Cardiac septum (tissue), 1 donor: ENCODE measurements around the gene CENPF. TPM values are rescaled to one million over a fixed set of nuclear protein-coding genes. Genes with fewer than 3 reads are reported as not detected.
"Not testable (repeated sequence)": the region's sequence is repeated elsewhere in the genome, so short reads cannot be mapped to it uniquely, and the experiment has no call there.

ENCODE experiments used
- DNase-seq: peaks from one replicate; pipeline ENCODE4 v3.0.0-alpha.2; 2020; ENCODE audit warnings: low spot score
- intact Hi-C: fragments of 100-400 bp; cut with DNase I; formaldehyde crosslinking; loops from one replicate; pipeline ENCODE4 v1.14.0; 2022
- total RNA-seq: library from RNA; stranded (reverse); fragmentation: NEBNext Ultra II Directional; extraction: Animal tissue kit (Norgen Biotek cat#: 25700); gene quantifications from one replicate; pipeline ENCODE4 v1.2.1, GENCODE V29; 2021
- donor health status: DM: no; HTN: no; CAD: no.

CENPF gene
- total RNA-seq, 1 donor from 2014 or later: 0.67 TPM

DNA sequence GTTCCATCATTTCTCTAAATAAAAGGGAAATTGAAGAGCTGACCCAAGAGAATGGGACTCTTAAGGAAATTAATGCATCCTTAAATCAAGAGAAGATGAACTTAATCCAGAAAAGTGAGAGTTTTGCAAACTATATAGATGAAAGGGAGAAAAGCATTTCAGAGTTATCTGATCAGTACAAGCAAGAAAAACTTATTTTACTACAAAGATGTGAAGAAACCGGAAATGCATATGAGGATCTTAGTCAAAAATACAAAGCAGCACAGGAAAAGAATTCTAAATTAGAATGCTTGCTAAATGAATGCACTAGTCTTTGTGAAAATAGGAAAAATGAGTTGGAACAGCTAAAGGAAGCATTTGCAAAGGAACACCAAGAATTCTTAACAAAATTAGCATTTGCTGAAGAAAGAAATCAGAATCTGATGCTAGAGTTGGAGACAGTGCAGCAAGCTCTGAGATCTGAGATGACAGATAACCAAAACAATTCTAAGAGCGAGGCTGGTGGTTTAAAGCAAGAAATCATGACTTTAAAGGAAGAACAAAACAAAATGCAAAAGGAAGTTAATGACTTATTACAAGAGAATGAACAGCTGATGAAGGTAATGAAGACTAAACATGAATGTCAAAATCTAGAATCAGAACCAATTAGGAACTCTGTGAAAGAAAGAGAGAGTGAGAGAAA is 38.4 kb downstream of the CENPF start:
- no peak for DNase-seq
- intact Hi-C loops: loop anchor here (5.0 kb wide), 1 partner anchor 431 kb away; no protein-coding TSS in a partner anchor

DNA sequence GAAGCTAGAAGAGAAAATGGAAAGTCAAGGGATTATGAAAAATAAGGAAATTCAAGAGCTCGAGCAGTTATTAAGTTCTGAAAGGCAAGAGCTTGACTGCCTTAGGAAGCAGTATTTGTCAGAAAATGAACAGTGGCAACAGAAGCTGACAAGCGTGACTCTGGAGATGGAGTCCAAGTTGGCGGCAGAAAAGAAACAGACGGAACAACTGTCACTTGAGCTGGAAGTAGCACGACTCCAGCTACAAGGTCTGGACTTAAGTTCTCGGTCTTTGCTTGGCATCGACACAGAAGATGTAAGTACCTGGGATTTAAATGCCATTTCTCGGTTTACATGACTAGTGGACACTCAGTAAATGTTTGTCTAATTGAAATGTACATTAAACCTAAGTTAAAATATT is 40.0 kb downstream of the CENPF start:
- intact Hi-C loops: loop anchor here (5.0 kb wide), 1 partner anchor 429 kb away; no protein-coding TSS in a partner anchor

DNA sequence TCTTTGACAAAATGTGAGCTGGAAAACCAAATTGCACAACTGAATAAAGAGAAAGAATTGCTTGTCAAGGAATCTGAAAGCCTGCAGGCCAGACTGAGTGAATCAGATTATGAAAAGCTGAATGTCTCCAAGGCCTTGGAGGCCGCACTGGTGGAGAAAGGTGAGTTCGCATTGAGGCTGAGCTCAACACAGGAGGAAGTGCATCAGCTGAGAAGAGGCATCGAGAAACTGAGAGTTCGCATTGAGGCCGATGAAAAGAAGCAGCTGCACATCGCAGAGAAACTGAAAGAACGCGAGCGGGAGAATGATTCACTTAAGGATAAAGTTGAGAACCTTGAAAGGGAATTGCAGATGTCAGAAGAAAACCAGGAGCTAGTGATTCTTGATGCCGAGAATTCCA is 42.7 kb downstream of the CENPF start:
- intact Hi-C loops: no loop called here
- DNase-seq: no peak

More for the DNA sequence above, 40.0 kb downstream of the CENPF start:
- DNase-seq: no peak

DNA sequence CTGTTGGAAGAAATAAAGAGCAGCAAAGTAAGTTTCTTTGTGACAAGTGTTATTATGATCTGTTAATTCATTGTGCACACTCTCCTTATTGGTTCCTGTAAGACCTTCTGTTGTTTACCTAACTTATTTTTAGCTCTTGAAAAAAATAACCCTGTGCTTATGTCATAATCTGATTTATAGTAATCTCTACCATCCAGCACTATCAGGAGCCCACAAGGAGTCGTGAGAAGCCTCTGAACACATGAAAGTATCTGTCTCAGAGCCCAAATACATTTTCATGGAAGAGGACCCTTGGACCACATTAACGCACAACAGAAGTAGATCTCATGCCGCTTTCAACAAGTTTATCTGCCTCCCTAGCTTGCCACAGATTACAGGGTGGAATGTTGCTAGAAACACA is 45.8 kb downstream of the CENPF start:
- no peak for DNase-seq
- intact Hi-C loops: no loop called here

DNA sequence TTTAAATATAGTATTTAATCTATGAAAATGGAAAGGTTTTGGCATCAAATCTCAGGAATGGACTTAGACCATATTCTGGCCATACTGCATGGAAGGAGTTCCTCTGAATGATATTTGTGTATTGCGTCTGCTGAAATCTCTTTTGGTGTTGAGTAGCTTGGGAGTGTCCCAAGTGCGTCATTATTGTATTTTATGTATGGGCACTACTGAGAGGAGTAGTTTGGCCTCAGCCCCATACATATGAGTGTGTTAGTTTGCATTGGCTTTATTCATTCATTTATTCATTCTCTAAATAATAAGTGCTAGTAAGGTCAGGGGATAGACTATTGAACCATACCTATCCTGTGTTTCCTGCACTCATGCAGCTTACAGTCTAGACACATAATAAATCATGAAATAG is 46.6 kb downstream of the CENPF start:
- DNase-seq: no peak
- intact Hi-C loops: no loop called here

DNA sequence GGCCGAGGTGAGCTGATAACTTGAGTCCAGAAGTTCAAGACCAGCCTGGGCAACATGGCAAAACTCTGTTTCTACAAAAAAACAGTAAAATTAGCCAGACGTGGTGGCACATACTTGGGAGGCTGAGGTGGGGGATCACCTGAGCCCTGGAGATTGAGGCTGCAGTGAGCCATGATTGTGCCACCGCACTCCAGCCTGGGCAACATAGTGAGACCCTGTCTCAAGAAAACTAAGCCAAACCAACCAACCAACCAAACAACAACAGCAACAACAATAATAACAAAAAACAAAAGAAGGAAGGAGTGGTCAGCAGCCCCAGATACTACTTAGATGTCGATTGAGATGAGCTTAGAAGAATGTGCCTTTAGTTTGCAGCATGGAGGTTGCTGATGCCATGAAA is 47.7 kb downstream of the CENPF start:
- intact Hi-C loops: no loop called here
- no peak for DNase-seq

DNA sequence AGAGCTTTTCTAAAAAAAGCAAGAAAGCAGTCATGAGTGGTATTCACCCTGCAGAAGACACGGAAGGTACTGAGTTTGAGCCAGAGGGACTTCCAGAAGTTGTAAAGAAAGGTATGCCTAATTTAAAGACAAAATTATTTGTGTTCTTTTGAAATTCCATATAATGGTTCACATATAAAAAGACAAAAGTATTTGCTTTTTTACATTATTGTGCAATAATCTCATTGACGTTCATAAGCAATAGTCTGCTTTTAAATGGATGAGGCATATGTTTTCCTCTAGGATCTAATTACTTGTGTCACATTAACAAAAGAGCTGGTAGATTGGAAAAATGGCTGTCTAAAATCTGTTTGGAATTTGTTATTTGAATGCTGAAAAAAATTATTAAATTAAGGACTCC is 54.3 kb downstream of the CENPF start:
- no peak for DNase-seq
- intact Hi-C loops: loop anchor here (5.0 kb wide), 1 partner anchor 870 kb away; no protein-coding TSS in a partner anchor

DNA sequence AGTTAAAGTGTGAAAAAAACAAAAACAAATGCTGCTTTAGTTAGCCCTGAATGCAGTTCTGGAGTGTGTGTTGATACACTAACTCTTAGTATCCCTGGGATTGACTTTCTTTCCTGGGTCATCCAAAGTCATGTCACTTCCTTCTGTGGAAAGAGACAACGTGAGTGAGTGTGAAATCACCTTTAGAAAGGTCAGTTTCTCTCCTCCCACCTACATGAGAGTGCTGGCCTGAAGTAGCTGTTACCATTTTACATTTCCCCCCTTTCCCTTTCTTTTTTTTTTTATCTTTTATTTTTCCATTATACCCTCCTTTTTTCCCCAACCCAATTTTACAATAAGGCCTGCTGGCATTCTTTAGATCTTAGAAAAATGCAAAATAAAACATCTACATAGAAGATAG is 55.2 kb downstream of the CENPF start:
- DNase-seq: no peak
- intact Hi-C loops: loop anchor here (5.0 kb wide), 1 partner anchor 869 kb away; no protein-coding TSS in a partner anchor

DNA sequence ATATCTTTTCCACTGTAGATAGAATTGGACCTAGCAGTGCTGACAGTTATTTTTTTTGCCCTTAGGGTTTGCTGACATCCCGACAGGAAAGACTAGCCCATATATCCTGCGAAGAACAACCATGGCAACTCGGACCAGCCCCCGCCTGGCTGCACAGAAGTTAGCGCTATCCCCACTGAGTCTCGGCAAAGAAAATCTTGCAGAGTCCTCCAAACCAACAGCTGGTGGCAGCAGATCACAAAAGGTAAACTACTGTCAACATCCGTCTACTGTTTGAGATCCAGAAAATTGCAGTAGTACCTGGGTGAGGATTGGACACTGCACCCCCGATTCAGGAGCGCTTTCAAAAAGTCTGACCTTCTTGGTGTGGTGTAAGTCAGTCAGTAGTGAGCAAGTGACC is 55.8 kb downstream of the CENPF start:
- intact Hi-C loops: loop anchor here (5.0 kb wide), 1 partner anchor 869 kb away; no protein-coding TSS in a partner anchor
- DNase-seq: no peak

DNA sequence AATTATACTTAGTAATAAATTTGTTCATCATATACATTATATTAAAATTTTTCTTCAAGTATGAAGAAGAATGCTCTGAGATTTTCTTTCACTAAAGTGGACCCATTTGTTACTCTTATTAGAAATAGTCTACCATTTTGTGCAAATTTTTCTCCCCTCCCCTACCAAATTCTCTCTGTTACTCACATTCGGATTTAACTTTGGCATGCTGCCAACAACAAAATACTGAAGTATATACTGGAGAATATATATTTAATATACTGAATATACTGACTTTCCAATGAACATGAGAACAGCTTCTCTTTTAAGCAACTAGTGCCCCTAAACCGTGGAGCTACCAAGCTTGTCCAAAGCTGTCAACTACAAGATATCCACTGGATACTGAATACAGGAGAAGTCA is 57.2 kb downstream of the CENPF start:
- no peak for DNase-seq
- intact Hi-C loops: no loop called here

DNA sequence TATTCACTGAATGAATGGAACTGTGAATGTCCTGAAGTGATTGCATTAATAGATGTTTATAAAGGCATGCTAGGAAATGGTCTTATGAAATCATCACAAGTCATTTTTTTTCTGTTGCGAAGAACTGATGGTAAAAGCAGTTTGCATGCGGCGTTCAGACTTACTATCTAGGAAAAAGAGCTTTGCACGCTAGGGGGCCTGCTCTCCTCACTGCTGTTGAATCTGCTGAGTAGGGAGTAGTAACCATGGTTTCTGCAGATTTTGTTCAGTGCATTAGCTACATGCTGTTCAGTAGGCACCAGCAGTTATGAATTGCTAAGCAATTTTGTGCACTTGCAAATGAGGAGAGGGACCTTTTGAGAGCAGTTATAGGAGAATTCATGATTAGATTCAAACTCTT is 57.9 kb downstream of the CENPF start:
- no peak for DNase-seq
- intact Hi-C loops: no loop called here

DNA sequence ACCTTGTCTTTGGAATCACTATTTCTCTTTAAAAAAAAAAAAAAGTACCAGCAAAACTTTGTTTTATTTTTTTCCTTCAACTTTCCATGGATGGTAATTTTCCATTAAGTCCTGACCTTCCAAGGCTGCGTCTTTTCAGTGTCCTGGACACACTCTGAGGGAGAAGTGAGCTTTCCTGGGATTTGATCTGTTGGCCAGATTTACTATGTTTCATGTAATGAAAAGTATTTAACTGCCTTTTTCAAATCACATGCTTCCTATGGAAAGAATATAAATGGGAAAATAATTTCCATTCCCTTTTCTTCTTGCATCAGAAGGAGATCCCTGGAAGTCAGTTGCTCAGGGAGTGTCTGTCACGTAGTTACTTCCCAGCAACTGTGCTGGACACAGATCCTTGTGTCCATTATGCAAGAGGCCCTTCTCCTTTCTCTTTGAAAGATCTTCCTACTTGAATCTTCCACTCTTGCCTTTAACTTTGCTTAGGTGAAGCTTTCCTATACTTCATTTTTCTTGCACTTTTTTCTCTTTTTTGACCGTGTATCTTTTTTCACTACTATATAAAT is 59.3 kb downstream of the CENPF start:
- intact Hi-C loops: no loop called here
- no peak for DNase-seq

DNA sequence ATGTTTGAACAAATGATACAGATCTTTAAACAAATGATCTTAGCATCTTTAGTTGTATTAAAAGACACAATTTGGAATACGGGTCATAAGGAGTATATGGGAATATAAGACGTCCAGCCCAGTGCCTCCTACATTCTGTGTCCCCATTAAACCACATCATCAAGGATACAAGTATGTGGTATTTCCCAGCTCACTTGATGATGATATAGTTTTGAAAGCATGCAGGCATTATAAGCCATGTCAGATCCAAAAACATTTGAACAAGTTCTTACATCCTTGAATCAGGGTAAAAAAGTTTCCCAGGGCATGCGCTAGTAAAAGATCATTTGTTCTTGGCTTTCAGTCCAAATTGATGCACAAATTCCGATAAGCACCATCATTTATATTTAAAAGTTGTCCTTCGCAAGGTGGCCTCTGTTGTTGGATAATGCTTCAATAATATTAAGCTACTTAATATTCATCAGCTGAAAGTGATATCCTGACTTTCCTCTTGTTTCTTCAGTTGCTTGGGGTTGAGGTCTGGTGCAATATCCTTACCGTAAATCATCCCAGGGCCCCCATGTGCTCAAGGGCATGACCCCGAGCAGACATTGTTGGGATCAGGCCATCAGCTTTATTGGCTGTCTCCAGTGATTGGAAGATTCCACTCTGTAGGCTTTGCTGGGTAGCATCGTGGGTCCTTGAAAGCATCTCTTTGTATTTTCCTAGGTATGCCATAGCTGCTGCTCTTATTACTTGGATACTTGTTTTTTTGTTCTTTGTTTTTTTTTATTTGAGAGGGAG is 61.8 kb downstream of the CENPF start:
- DNase-seq: no peak
- intact Hi-C loops: no loop called here

DNA sequence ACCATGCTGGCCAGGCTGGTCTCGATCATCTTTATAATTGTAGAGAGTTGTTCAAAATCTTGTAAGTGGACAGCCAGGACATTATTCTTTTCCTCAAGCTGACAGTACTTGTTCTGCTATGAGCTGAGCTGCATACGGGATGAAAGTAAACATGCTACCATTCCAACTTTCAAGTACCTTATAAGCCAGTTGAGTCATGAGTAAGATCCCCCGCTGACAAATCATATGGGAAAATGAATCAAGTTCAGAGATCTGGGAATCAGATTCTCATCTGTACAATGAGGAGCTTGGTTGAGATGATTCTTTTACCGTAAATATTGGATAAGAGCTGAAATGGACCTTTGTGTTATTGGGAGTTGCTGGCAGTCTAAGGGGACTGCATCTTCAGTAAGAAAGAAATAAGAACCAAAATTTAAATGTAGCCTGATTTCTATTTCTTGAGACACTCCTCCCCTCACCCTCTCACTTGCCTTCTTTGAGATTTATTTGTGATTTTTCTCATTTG is 62.7 kb downstream of the CENPF start:
- DNase-seq: no peak
- intact Hi-C loops: no loop called here

DNA sequence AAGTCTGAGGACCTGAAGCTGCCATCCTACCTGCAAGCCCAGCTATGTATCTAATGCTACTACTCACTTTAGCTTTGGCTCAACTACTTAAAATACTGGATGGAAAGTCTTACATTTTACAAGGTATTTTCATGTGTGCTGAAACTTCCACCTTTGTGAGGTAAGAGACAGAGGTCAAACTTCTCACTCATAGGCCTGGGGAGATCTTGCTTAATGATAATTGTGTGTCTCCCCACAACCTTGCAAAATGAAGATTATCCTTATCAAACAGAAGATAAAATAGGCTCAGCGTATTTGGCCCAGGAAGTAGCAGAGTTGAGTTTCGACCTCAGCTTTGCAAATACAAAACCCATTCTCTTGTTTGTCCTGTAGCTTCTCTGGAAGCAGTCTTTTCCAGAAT is 63.7 kb downstream of the CENPF start:
- no peak for DNase-seq
- intact Hi-C loops: no loop called here

DNA sequence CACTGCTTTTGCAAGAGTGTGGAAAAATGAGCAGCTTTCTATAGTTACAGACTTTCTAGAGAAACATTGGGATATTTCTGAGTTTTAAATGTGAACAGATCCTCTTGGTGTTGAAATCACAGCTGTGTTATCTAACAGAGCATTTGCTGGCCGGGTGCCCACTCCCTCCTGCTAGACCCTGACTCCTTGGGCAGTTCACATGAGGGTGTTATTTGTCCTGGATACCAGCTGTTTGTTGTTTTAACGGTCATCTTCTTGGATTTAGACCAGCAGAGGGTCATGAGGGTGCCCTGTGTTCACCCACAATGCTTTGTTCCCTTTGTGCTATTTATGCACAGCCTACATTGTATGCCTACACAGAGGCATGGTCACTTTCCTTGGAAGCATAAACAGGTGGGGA is 67.1 kb downstream of the CENPF start:
- DNase-seq: no peak
- intact Hi-C loops: no loop called here

DNA sequence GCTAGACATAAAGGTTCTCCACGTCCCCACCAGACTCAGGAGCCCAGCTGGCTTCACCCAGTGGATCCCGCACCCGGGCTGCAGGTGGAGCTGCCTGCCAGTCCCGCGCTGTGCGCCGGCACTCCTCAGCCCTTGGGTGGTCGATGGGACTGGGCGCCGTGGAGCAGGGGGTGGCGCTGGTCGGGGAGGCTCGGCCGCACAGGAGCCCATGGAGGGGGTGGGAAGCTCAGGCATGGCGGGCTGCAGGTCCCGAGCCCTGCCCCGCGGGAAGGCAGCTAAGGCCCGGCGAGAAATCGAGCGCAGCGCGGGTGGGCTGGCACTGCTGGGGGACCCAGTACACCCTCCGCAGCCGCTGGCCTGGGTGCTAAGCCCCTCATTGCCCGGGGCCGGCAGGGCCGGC is 70.0 kb downstream of the CENPF start:
- DNase-seq: not testable (repeated sequence)

DNA sequence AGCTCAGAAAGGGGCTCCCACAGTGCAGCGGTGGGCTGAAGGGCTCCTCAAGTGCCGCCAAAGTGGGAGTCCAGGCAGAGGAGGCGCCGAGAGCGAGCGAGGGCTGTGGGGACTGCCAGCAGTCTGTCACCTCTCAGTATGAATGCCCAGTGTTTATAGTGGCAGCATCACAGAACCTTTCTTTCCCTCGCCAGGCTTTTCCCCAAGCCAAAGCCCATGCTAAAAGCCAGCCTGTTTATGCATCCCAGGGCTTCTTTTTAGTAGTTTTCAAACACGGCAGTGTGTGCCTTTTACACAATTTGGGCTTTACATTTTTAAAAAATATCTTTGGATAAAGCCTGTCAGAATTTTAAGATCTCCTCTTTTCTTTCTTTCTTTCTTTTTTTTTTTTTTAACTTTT is 70.6 kb downstream of the CENPF start:
- intact Hi-C loops: no loop called here
- no peak for DNase-seq

More for the DNA sequence above, 70.0 kb downstream of the CENPF start:
- intact Hi-C loops: not testable (repeated sequence)

DNA sequence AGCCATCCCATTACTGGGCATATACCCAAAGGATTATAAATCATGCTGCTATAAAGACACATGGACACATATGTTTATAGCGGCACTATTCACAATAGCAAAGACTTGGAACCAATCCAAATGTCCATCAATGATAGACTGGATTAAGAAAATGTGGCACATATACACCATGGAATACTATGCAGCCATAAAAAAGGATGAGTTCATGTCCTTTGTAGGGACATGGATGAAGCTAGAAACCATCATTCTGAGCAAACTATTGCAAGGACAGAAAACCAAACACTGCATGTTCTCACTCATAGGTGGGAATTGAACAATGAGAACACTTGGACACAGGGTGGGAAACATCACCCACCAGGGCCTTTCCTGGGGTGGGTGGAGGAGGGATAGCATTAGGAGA is 72.5 kb downstream of the CENPF start:
- intact Hi-C loops, DNase-seq: not testable (repeated sequence)

DNA sequence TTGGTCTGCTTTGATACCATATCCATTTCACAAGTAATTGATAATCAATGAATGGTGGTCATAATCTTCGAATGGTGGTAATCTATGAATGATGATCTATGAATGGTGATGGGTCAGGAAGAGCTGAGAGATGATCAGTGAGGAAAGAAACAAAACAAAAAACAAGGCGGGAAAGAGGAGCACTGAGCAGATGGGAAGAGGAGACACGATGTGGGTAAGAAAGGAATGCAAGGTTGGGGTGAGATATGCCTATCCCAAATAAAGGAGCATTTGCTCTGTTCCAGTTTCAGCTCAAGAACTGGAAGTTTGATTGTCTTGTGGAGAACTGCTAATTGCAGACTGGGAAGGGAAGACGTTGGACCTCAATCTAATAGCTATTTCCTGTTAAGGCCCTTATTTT is 73.8 kb downstream of the CENPF start:
- no peak for DNase-seq
- intact Hi-C loops: no loop called here
